ENCODE measurements around the gene UNC45A.
"Not testable (repeated sequence)": the region's sequence is repeated elsewhere in the genome, so short reads cannot be mapped to it uniquely, and the experiment has no call there.

UNC45A gene

DNA sequence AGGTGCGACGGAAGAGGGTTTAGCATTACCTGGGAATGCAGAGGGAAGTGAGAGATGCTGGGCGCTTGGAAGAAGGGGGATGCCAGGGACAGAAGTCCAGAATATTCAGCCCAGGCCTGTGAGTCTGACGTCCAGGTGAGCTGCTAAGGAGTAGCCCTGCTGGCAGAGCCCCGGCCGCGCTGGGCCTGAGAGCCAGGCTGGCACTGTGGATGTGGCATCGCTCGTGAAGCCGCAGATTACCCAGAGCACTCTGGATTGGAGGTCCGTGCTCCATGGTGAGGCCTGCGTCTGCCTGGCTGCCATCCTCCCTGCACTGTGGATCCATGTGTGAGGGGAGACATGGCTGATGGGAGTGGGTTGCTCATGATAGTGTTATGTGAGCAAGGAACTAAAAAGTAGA, 17.5 kb upstream of the UNC45A start:
- no peak for DNase-seq

DNA sequence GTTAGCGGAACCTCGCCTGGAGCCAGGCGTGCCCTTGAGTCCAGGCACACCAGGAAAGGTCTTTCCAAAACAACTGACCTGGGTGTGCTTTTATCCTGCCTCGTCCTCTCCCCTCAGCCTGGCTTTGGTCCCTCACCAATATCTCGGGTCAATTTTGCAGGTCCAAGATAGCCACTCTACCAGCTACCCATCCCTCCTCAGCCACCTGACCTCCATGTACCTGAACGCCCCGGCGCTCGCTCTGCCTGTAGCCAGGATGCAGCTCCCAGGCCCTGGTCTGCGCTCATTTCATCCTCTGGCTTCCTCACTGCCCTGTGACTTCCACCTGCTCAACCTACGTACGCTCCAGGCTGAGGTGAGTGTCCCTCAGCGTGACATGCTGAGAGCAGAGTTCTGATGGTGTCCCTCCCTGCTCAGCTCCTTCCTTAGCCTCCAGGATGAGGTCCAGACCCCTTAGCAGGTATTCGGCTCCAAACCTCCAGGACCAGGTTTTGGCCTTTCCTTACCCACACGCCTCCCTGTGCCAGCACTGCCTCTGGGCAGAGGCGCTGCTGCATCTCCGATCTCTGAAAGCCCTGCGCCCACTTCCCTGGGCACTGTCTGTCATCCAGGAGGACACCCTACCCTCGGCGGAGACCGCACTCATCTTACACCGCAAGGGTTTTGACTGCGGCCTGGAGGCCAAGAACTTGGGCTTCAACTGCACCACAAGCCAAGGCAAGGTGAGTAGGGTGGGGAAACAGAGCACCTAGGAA, 16.9 kb upstream of the UNC45A start:
- DNase-seq: no peak

DNA sequence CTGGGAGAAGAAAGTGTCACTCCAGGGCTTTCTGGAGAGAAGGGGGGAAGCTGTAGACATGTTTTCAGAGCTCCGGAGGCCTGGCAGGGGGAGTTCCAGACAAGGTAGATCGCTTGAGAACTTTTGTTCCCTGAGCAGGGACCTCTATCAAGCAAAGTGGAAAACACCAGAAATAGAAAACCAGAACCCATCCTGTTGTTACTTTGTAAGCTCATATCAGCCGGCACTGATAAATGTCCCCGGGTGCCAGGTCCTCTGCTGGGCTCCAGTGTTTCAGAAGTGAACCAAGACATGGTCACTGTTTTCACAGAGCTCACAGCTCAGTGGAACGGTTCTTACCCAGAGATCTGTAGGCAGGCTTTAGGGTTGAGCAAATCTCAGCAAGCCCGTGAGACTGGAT, 16.2 kb upstream of the UNC45A start:
- no peak for DNase-seq

- no peak for DNase-seq
Measured at GRCh38 chr15:90921887-90922286, 13.2 kb upstream of the UNC45A start.

DNA sequence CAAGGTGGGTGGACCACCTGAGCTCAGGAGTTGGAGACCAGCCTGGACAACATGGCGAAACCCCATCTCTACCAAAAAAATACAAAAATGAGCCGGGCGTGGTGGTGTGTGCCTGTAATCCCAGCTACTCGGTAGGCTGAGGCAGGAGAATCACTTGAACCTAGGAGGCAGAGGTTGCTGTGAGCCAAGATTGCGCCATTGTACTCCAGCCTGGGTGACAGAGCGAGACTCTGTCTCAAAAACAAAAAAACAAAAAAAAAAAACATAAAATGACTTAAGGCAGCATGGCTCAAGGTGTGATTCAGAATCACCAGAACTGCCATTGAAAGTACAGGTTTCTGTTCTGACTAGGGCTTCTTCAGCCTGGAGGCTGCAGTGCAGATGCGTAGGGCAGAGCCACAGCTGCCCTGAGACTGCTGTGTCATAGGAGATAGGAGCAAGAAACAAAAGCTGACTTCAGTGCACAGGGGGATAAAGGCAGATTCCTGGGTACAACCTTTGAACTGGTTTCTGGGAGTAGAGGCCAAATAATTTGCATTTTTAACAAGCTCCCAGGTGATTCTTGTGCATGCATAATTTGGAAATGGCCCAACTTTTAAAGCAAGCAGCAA, 12.3 kb upstream of the UNC45A start:
- not testable (repeated sequence) for DNase-seq

DNA sequence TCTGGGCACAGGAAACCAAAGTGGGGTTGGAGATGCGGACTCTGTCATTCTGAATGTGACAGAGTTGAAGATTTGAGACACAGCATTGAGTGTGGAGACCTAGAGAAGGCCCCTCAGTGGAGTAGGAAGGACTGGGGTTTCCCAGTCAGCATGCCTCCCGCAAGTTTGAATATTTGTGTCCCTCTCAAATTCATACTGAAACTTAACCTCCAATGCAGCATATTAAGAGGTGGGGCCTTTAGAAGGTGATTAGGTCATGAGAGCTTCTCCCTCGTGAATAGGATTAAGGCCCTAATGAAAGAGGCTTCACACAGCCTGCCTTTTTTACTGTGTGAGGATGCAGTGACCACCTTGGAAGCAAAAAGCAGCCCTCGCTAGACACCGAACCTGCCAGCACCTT, 10.7 kb upstream of the UNC45A start:
- no peak for DNase-seq

- DNase-seq: not testable (repeated sequence)
Measured at GRCh38 chr15:90926766-90927165, 8.3 kb upstream of the UNC45A start.

- DNase-seq: not testable (repeated sequence)
Measured at GRCh38 chr15:90928106-90928505, 7.0 kb upstream of the UNC45A start.

DNA sequence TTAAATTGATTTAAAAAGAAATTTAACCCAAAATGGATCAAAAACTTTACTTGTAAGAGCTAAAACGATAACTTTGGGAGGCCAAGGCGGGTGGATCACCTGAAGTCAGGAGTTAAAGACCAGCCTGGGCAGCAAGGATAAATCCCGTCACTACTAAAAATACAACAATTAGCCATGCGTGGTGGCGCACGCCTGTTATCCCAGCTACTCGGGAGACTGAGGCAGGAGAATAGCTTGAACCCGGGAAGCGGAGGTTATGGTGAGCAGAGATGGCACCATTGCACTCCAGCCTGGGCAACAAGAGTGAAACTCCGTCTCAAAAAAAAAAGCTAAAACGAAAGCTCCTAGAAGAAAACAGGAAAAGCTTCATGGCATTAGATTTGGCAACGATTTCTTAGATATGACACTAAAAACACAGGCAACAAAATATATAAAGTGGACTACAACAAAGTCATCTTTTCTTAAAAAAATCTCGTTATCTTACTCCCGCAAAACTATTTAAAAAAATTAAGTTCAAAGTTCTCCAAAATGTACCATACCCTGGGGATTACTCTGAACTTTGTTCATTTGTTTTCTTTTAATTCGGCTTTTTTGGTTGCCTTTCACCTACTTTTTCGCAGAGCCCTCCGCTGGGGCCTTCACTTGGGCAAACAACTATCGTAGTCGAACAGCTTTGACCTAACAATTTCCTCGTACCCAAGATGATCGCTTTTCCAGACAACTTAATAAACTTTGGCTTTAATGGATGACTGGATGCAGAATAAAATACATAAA, 5.7 kb upstream of the UNC45A start:
- no peak for DNase-seq

GRCh38 chr15:90930861-90931574, 4.1 kb upstream of the UNC45A start:
- no peak for DNase-seq

GRCh38 chr15:90931575-90931827, 3.6 kb upstream of the UNC45A start:
- peak; percentile 7 for DNase-seq

GRCh38 chr15:90931828-90932659, 3.0 kb upstream of the UNC45A start, which contains the start of gene HDDC3:
Gene HDDC3 (minus strand): TSS chr15:90932549. CDS start chr15:90932540, 9 bp downstream.
- DNase-seq: peak; percentile 91

GRCh38 chr15:90932660-90932991, 2.5 kb upstream of the UNC45A start:
- no peak for DNase-seq

DNA sequence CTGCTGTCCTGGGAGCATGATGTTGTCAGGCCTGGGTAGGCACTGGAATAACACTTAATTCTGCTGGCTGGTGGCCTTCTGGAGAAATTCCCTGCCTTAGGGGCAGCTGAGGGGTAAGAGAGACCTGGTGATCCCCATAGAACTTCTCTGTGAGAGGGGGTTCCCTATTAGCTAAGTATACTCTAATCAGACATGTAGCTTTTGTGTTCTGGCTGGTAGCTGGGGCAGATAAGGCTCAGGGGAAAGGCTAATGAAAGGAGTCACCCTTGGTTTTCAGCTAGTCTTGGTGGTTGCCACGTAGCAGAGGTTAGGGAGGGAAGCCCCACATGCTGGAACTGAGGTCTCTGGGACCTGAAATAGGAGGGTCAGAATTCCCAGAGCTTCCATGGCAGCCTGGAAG, 1.8 kb upstream of the UNC45A start:
- DNase-seq: no peak

DNA sequence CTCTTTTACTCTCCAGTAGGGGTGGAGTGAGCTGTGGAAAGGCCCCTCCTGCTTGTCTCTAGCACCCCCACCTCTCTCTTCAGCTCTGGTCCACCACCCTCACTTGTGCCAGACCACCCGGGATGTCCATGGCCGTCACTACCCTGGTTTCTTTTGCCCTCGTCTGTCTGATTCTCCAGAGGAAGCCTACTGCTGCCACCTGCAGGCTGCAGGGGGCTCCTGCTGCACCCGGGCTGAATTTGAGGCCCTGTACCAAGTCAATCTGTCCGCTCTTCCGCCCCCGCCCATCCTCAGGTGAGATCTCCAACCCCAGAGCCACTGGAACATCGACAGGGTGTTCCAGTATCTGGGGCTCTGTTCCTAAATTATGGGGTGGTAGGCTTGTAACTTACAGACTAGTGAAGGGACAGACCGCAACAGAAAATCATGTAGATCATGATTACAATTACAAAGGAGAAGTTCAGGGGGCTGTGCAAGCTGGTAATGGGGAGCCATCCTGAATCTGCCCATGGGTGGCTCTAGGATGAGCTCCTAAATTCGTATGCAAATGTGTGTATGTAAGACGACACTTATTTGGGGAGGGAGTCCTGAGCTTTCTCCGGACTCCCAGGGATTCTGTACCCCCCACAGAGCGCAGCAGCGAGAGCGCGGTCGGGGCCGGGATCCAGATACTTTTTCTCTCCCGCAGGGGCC, 683 bp upstream of the UNC45A start:
- peak; percentile 85 for DNase-seq

- no peak for DNase-seq
Measured at GRCh38 chr15:90936823-90937222, 1.7 kb downstream of the UNC45A start.

DNA sequence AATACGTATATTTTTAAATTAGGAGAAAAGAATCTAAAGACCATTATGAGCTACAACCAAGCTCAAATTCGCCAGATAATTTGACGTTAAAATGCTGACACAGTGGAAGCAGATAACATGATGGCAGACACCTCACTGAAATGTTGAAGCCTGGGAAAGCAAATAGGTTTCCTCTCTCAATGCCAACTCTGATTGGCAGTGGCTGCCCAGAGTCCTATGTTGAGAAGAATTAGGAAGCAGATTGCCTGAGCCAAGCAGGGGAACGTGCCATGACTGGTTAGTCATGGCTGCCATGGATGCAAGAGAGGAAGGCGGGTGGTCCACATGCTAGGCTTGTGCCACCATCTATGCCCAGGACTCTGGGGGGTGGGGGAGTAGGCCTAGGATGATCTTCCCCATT, 3.2 kb downstream of the UNC45A start:
- DNase-seq: no peak

DNA sequence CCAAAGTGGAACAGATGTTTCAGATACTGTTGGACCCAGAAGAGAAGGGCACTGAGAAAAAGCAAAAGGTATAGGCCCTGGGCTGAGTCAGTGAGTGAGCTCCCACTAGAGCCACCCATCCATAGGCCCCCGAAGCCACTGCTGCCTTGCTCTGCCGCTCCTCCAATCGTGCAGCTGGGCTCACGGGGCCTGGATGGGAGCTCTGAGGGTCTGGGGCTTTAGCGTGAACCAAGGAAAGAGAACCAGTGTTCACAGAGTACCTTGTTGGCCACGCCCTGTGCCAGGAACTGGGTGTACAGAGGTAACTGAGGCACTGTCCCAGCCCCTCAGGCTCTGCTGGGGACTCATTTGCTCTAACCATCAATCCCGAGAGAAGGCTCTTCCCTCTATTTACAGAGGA, 4.7 kb downstream of the UNC45A start:
- DNase-seq: no peak

DNA sequence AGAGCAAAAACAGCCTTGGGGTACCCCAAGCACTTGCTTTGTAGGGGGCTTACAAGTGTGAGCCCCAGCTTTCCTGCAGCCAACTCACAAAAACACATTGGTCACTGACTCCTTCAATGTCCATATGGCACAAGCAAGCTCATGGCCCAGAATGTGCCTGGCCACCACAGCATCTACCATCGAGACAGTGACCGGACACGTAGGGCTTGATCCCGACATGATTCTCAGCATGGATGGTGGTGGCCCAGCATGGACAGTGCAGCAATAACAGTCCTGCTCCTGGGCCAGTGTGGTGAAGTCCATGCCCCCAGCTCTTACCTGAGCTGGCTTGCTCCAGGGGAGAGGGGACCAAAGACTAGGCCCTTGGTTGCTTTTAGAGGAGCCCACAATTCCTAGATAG, 6.0 kb downstream of the UNC45A start:
- DNase-seq: no peak

GRCh38 chr15:90942354-90943120, 7.5 kb downstream of the UNC45A start:
- DNase-seq: no peak

- DNase-seq: no peak
Measured at GRCh38 chr15:90945091-90945490, 10.0 kb downstream of the UNC45A start.

Data from midbrain (tissue), 1 donor.